Hepatocyte (in vitro differentiated cells): ENCODE measurements around the gene NLGN4X. TPM values are rescaled to one million over a fixed set of nuclear protein-coding genes. Genes with fewer than 3 reads are reported as not detected.

Experiments used
- DNase-seq: peaks from one replicate; pipeline ENCODE4 v3.0.0-alpha.2; 2016; ENCODE audit warnings: low spot score
- H2AFZ ChIP-seq: fragments of 200-600 bp; sonication (generic); 2 replicates; pipeline ENCODE4 v1.6.0; 2016; ENCODE audit warnings: antibody characterized with exemption, mild to moderate bottlenecking
- H3K27ac ChIP-seq: fragments of 200-600 bp; sonication (generic); 2 replicates; pipeline ENCODE4 v1.5.1; 2016; ENCODE audit warnings: mild to moderate bottlenecking
- H3K27me3 ChIP-seq: fragments of 200-600 bp; sonication (generic); 2 replicates; pipeline ENCODE4 v1.6.1; 2016
- H3K36me3 ChIP-seq: fragments of 200-600 bp; sonication (generic); replicated peaks from 2 replicates; pipeline ENCODE4 v1.5.1; 2016; ENCODE audit warnings: low read depth; ENCODE audit not compliant: insufficient read depth
- H3K4me1 ChIP-seq: fragments of 200-600 bp; sonication (generic); 2 replicates; pipeline ENCODE4 v1.5.1; 2016; ENCODE audit warnings: mild to moderate bottlenecking, moderate library complexity; ENCODE audit not compliant: insufficient read depth
- H3K4me2 ChIP-seq: fragments of 200-600 bp; sonication (generic); 2 replicates; pipeline ENCODE4 v1.6.0; 2016
- H3K4me3 ChIP-seq: fragments of 200-600 bp; sonication (generic); 2 replicates; pipeline ENCODE4 v1.5.1; 2016; ENCODE audit warnings: mild to moderate bottlenecking
- H3K79me2 ChIP-seq: fragments of 200-600 bp; sonication (generic); 2 replicates; pipeline ENCODE4 v1.6.0; 2017; ENCODE audit warnings: mild to moderate bottlenecking
- H3K9me2 ChIP-seq: fragments of 200-600 bp; sonication (generic); replicated peaks from 2 replicates; pipeline ENCODE4 v1.6.0; 2017; ENCODE audit warnings: mild to moderate bottlenecking; ENCODE audit not compliant: insufficient read depth
- H3K9me3 ChIP-seq: fragments of 200-600 bp; sonication (generic); 2 replicates; pipeline ENCODE4 v1.5.1; 2016; ENCODE audit warnings: low read depth, mild to moderate bottlenecking
- H4K20me1 ChIP-seq: fragments of 200-600 bp; sonication (generic); 2 replicates; pipeline ENCODE4 v1.6.0; 2016; ENCODE audit warnings: mild to moderate bottlenecking; ENCODE audit not compliant: insufficient read depth, poor library complexity, severe bottlenecking
- CTCF ChIP-seq: fragments of 200-600 bp; sonication (generic); IDR thresholded peaks from 2 replicates; pipeline ENCODE4 v1.5.1; 2016; ENCODE audit warnings: antibody characterized with exemption, mild to moderate bottlenecking; ENCODE audit not compliant: poor library complexity
- EZH2 ChIP-seq: fragments of 200-600 bp; sonication (generic); IDR thresholded peaks from 2 replicates; pipeline ENCODE4 v1.6.1; 2016; ENCODE audit warnings: antibody characterized with exemption, mild to moderate bottlenecking, borderline replicate concordance
- EZH2phosphoT487 ChIP-seq: fragments of 200-600 bp; sonication (generic); IDR thresholded peaks from one replicate; pipeline ENCODE4 v1.6.1; 2018; ENCODE audit warnings: antibody characterized with exemption, mild to moderate bottlenecking, low read depth, moderate library complexity; ENCODE audit not compliant: unreplicated experiment, severe bottlenecking
- WGBS: methylation state at CpG from one replicate; pipeline ENCODE4 v1.1.6; 2016; ENCODE audit warnings: low lambda C conversion rate; ENCODE audit errors: missing lambda C conversion rate; 5-methylcytosine and 5-hydroxymethylcytosine counted together
- polyA plus RNA-seq: library from polyadenylated mRNA; unstranded; fragments of >200 nt; fragmentation: Nextera tagmentation; extraction: Ambion mirVana; gene quantifications from 2 replicates; pipeline ENCODE4 v1.2.1, GENCODE V29; 2016
- total RNA-seq: library from RNA; depleted of rRNA; stranded (reverse); fragments of >200 nt; gene quantifications from 2 replicates; pipeline ENCODE4 v1.2.3, GENCODE V29; 2014

The NLGN4X gene
- total and polyA plus RNA-seq, 2 experiments from 2014 or later: 2.1 to 4.5 TPM

DNA sequence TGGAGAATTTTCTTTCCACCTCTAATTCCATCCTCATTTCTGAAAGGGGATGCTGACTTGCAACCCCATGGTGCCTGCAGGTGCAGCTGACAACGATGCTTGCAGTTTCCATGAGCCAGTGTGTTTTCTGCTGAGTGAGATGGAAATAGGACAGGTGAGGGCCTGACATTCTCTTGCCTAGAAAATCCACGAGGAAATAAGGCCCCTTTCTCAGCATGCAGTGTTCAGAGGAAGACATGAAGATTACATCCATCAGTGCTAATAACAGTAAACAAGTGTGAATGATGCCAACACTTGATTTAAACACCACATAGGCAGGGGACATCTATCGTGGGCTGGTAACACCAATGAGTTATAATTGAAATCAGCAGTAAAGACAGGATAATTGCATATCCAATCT lies 237.3 kb downstream of the NLGN4X start:
- Histone ChIP-seq H3K4me2 (no peak overlapping the region), H4K20me1 (no peaks in the 10 kb centered on the region), H3K9me2 (no peaks in the 10 kb centered on the region), H3K4me1 (no peaks in the 10 kb centered on the region), H3K27me3 (no peaks in the 10 kb centered on the region), H3K27ac (no peak overlapping the region), H3K79me2 (no peaks in the 10 kb centered on the region), H3K36me3 (no peaks in the 10 kb centered on the region), H3K9me3 (no peaks in the 10 kb centered on the region), H3K4me3 (no peak overlapping the region), H2AFZ (no peak overlapping the region)
- 65% methylated on average over 3 of the region's 3 CpGs for WGBS
- DNase-seq: no peak
- TF ChIP-seq CTCF: no peak
- TF ChIP-seq EZH2: no peak
- no peak for TF ChIP-seq EZH2phosphoT487

DNA sequence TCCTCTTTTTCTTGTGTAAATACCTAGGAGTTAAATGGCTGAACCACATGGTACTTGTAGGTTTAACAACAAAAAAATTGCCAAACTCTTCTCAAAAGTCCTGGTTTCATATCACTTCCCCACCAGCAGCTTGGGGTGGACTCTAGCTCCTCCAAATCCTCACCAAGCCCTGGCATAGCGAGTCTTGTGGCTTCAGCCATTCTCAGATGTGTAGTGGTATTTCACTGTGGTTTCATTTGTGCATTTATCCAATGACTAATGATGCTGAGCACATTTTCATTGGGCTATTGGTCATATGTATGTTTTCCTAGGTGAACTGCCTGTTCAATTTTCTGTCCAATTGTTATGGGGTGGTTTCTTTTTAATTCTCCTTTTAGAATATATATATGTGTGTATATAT lies 249.3 kb downstream of the NLGN4X start:
- no peaks in the 10 kb centered on the region for H3K27me3 ChIP-seq
- TF ChIP-seq EZH2: no peak
- no peak for TF ChIP-seq CTCF
- no peak for TF ChIP-seq EZH2phosphoT487
- no peak overlapping the region for H3K27ac ChIP-seq
- 62% methylated on average over 1 of the region's 1 CpG for WGBS
- no peaks in the 10 kb centered on the region for H3K36me3 ChIP-seq
- H3K4me3 ChIP-seq: no peak overlapping the region
- no peaks in the 10 kb centered on the region for H3K9me3 ChIP-seq
- no peaks in the 10 kb centered on the region for H3K9me2 ChIP-seq
- no peaks in the 10 kb centered on the region for H4K20me1 ChIP-seq
- no peak overlapping the region for H2AFZ ChIP-seq
- no peak overlapping the region for H3K4me2 ChIP-seq
- H3K4me1 ChIP-seq: no peaks in the 10 kb centered on the region
- H3K79me2 ChIP-seq: no peaks in the 10 kb centered on the region
- DNase-seq: no peak

- no peaks in the 10 kb centered on the region for H3K36me3 ChIP-seq
- no peak for DNase-seq
- no peak overlapping the region for H2AFZ ChIP-seq
- H3K79me2 ChIP-seq: no peaks in the 10 kb centered on the region
- H3K9me3 ChIP-seq: no peaks in the 10 kb centered on the region
- no peak overlapping the region for H3K4me3 ChIP-seq
- H3K27ac ChIP-seq: no peak overlapping the region
- no peaks in the 10 kb centered on the region for H3K4me1 ChIP-seq
- H3K9me2 ChIP-seq: no peaks in the 10 kb centered on the region
- no peaks in the 10 kb centered on the region for H4K20me1 ChIP-seq
- TF ChIP-seq EZH2 (no peak), CTCF (no peak), EZH2phosphoT487 (no peak)
- no peak overlapping the region for H3K4me2 ChIP-seq
- H3K27me3 ChIP-seq: no peaks in the 10 kb centered on the region
- WGBS: 71% methylated on average over 4 of the region's 4 CpGs
Measured at GRCh38 chrX:5976332-5976731, 252.3 kb downstream of the NLGN4X start.

DNA sequence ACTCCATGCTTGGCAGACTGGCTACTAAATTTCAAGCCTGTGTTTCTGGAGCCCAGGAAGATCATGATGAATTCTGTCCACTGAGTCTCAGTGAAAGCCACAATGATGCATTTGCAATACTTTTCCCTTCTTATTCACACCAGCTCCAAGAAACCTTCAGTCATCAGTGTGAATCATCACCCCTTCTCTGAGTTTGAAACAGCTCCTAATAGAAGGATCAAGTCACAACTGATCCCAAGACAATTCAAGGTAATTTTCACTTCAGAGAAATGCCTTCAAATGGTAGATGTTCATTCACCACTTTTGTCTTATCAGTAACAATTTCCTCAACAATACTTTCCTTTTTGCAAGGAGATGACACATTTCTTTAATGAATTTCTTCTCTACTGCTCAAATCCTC lies 257.4 kb downstream of the NLGN4X start:
- no peak overlapping the region for H3K27ac ChIP-seq
- TF ChIP-seq CTCF (no peak), EZH2 (no peak), EZH2phosphoT487 (no peak)
- no peaks in the 10 kb centered on the region for H3K9me3 ChIP-seq
- no peaks in the 10 kb centered on the region for H4K20me1 ChIP-seq
- no peaks in the 10 kb centered on the region for H3K79me2 ChIP-seq
- no peaks in the 10 kb centered on the region for H3K4me1 ChIP-seq
- H3K4me2 ChIP-seq: no peak overlapping the region
- no peaks in the 10 kb centered on the region for H3K9me2 ChIP-seq
- H3K36me3 ChIP-seq: no peaks in the 10 kb centered on the region
- no peaks in the 10 kb centered on the region for H3K27me3 ChIP-seq
- DNase-seq: no peak
- no peak overlapping the region for H2AFZ ChIP-seq
- H3K4me3 ChIP-seq: no peak overlapping the region
